Neural progenitor cell (in vitro differentiated cells): Measurements from ENCODE around the gene SMTNL2. TPM values are rescaled to one million over a fixed set of nuclear protein-coding genes. Genes with fewer than 3 reads are reported as not detected.
A peak's percentile ranks its signal among the peaks of the same experiment; 100 is the strongest.

Experiments used
- DNase-seq: peaks from one replicate; pipeline ENCODE4 v3.0.0-alpha.2; 2016; ENCODE audit warnings: low spot score
- H2AFZ ChIP-seq: fragments of 200-600 bp; sonication (generic); replicated peaks from 2 replicates; pipeline ENCODE4 v1.6.1; 2016; ENCODE audit warnings: antibody characterized with exemption
- H3F3A ChIP-seq: fragments of 200-600 bp; sonication (generic); 2 replicates; pipeline ENCODE4 v1.6.1; 2016; ENCODE audit warnings: antibody characterized with exemption, low read depth
- H3K27ac ChIP-seq: fragments of 200-600 bp; sonication (generic); 2 replicates; pipeline ENCODE4 v1.5.1; 2016; ENCODE audit warnings: mild to moderate bottlenecking
- H3K27me3 ChIP-seq: fragments of 200-600 bp; sonication (generic); 2 replicates; pipeline ENCODE4 v1.6.1; 2016; ENCODE audit warnings: mild to moderate bottlenecking, moderate library complexity
- H3K36me3 ChIP-seq: fragments of 200-600 bp; sonication (generic); 2 replicates; pipeline ENCODE4 v1.5.1; 2016
- H3K4me1 ChIP-seq: fragments of 200-600 bp; sonication (generic); 2 replicates; pipeline ENCODE4 v1.6.1; 2016; ENCODE audit warnings: mixed run types
- H3K4me2 ChIP-seq: fragments of 200-600 bp; sonication (generic); 2 replicates; pipeline ENCODE4 v1.6.1; 2016
- H3K4me3 ChIP-seq: fragments of 200-600 bp; sonication (generic); 2 replicates; pipeline ENCODE4 v1.5.1; 2016
- H3K79me2 ChIP-seq: fragments of 200-600 bp; sonication (generic); 2 replicates; pipeline ENCODE4 v1.6.1; 2016; ENCODE audit warnings: low read depth
- H3K9ac ChIP-seq: fragments of 200-600 bp; sonication (generic); 2 replicates; pipeline ENCODE4 v1.6.1; 2016
- H3K9me3 ChIP-seq: fragments of 200-600 bp; sonication (generic); 2 replicates; pipeline ENCODE4 v1.5.1; 2016; ENCODE audit warnings: low read depth
- H4K20me1 ChIP-seq: fragments of 200-600 bp; sonication (generic); 2 replicates; pipeline ENCODE4 v1.6.1; 2016; ENCODE audit warnings: low read depth
- H3K27ac Mint-ChIP-seq: 3 replicates; pipeline ENCODE4 v1.8.0; 2021; ENCODE audit warnings: mixed read lengths
- H3K27me3 Mint-ChIP-seq: 2 replicates; pipeline ENCODE4 v1.8.0; 2022; ENCODE audit warnings: low read depth, mild to moderate bottlenecking, inconsistent platforms, moderate library complexity, mixed read lengths; ENCODE audit not compliant: insufficient read depth
- H3K36me3 Mint-ChIP-seq: 3 replicates; pipeline ENCODE4 v1.8.0; 2021; ENCODE audit warnings: mixed read lengths
- H3K4me1 Mint-ChIP-seq: 3 replicates; pipeline ENCODE4 v1.8.0; 2021; ENCODE audit warnings: mixed read lengths
- H3K4me3 Mint-ChIP-seq: 3 replicates; pipeline ENCODE4 v1.8.0; 2021; ENCODE audit warnings: mild to moderate bottlenecking, moderate library complexity, mixed read lengths
- H3K9me3 Mint-ChIP-seq: 3 replicates; pipeline ENCODE4 v1.8.0; 2020; ENCODE audit warnings: mixed read lengths
- EZH2 ChIP-seq: fragments of 200-600 bp; sonication (generic); IDR thresholded peaks from 2 replicates; pipeline ENCODE4 v1.6.1; 2017; ENCODE audit warnings: antibody characterized with exemption, mild to moderate bottlenecking, moderate library complexity
- EZH2phosphoT487 ChIP-seq: fragments of 200-600 bp; sonication (generic); IDR thresholded peaks from 2 replicates; pipeline ENCODE4 v1.6.1; 2017; ENCODE audit warnings: antibody characterized with exemption
- total RNA-seq: library from RNA; depleted of rRNA; stranded (reverse); fragments of >200 nt; gene quantifications from 2 replicates; pipeline ENCODE4 v1.2.3, GENCODE V29; 2015; ENCODE audit warnings: low replicate concordance
- TF ChIP-seq, protein P1 (sequence below): fragments of 200-600 bp; sonication (generic); IDR thresholded peaks from 2 replicates; pipeline ENCODE4 v1.5.1; 2017; ENCODE audit warnings: antibody characterized with exemption, mild to moderate bottlenecking

SMTNL2 gene
- total RNA-seq, 1 donor from 2014 or later, result 3.0 TPM

DNA sequence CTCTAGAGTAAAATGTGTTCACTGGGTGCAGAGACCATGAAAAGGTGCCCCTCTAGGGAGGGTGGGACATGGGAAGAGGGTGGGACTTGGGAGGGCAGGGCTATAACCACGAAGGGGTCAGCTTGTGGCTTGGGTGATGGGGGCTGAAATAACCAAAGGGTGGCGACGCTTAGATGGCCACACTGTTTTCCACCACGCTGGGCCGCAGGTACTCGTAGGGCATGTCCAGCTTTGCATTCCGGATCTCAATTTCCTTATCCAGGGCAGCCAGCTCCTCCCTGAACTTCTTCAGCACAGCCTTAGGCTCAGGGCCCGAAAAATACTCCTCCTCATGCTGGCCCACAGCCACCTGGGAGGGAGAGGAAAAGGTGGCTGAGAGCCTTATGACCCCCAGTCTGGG is 47.1 kb downstream of the SMTNL2 start:
- Histone ChIP-seq H3K27ac (no peak overlapping the region), H3K9me3 (no peaks in the 10 kb centered on the region), H3K4me3 (no peak overlapping the region), H3K79me2 (no peaks in the 10 kb centered on the region), H3K4me2 (no peak overlapping the region), H3K4me1 (peaks cover 7% of the 10 kb centered on the region), H3K9ac (no peak overlapping the region), H4K20me1 (no peaks in the 10 kb centered on the region), H3K36me3 (no peaks in the 10 kb centered on the region), H3F3A (no peaks in the 10 kb centered on the region), H2AFZ (peak overlapping the region; percentile 20), H3K27me3 (peaks cover 20% of the 10 kb centered on the region)
- peaks cover 24% of the 10 kb centered on the region for H3K4me1 Mint-ChIP-seq
- no peak overlapping the region for H3K4me3 Mint-ChIP-seq
- DNase-seq, result no peak
- H3K27ac Mint-ChIP-seq, result no peak overlapping the region
- H3K9me3 Mint-ChIP-seq, result no peaks in the 10 kb centered on the region
- TF ChIP-seq EZH2 (no peak), EZH2phosphoT487 (no peak)
- TF ChIP-seq, protein P1, sequence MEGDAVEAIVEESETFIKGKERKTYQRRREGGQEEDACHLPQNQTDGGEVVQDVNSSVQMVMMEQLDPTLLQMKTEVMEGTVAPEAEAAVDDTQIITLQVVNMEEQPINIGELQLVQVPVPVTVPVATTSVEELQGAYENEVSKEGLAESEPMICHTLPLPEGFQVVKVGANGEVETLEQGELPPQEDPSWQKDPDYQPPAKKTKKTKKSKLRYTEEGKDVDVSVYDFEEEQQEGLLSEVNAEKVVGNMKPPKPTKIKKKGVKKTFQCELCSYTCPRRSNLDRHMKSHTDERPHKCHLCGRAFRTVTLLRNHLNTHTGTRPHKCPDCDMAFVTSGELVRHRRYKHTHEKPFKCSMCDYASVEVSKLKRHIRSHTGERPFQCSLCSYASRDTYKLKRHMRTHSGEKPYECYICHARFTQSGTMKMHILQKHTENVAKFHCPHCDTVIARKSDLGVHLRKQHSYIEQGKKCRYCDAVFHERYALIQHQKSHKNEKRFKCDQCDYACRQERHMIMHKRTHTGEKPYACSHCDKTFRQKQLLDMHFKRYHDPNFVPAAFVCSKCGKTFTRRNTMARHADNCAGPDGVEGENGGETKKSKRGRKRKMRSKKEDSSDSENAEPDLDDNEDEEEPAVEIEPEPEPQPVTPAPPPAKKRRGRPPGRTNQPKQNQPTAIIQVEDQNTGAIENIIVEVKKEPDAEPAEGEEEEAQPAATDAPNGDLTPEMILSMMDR, result no peak
- H3K27me3 Mint-ChIP-seq, result peaks cover 22% of the 10 kb centered on the region
- H3K36me3 Mint-ChIP-seq, result no peaks in the 10 kb centered on the region

DNA sequence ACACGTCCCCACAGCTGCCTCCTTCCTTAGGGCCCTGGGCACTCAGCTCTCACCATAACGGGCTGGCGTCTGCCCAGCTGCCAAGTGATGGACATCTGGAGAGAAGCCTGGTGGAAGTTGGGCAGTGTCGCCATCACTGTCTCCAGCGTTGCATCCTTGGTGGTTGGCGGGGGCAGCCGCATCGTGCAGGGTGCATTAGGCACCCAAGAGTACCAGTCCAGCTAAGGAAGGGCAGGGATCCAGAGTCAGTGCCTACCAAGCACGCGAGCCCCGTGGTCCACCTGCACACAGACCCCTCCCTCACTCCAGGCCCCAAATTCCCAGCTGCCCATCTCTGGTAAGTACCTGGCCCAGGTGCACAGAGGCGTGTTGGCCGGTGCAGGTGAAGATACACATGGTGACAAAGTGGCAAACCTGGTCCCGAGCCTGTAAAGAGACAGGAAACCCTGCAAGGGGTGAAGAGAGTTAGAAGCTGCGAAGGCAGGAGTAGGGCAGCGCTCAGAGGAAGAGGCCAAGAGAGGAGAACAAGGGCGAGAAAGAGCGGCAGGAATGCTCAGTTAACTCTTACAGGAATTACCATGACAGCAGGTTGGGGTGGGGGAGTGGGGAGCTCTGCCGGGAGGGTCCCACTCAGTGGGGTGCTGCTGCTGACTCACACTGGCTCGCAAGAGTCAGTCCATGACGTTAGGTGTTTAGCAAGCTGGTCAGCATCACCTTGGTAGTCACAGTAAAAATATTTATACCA is 47.7 kb downstream of the SMTNL2 start:
- H3K4me1 Mint-ChIP-seq, result peaks cover 24% of the 10 kb centered on the region
- peaks cover 26% of the 10 kb centered on the region for H3K27me3 Mint-ChIP-seq
- peaks cover 26% of the 10 kb centered on the region for H3K27me3 ChIP-seq
- H3K9me3 Mint-ChIP-seq, result no peaks in the 10 kb centered on the region
- H3K4me3 Mint-ChIP-seq, result no peak overlapping the region
- no peak overlapping the region for H3K27ac ChIP-seq
- H3F3A ChIP-seq, result no peaks in the 10 kb centered on the region
- peaks cover 7% of the 10 kb centered on the region for H3K4me1 ChIP-seq
- peak; percentile 21 for DNase-seq
- H3K36me3 ChIP-seq, result no peaks in the 10 kb centered on the region
- no peak overlapping the region for H3K27ac Mint-ChIP-seq
- H3K9me3 ChIP-seq, result no peaks in the 10 kb centered on the region
- no peaks in the 10 kb centered on the region for H3K36me3 Mint-ChIP-seq
- TF ChIP-seq EZH2phosphoT487 (no peak), EZH2 (no peak)
- TF ChIP-seq, protein P1, result no peak
- no peak overlapping the region for H3K4me2 ChIP-seq
- no peaks in the 10 kb centered on the region for H4K20me1 ChIP-seq
- H3K9ac ChIP-seq, result no peak overlapping the region
- H2AFZ ChIP-seq, result peak overlapping the region; percentile 20
- H3K4me3 ChIP-seq, result no peak overlapping the region
- no peaks in the 10 kb centered on the region for H3K79me2 ChIP-seq

DNA sequence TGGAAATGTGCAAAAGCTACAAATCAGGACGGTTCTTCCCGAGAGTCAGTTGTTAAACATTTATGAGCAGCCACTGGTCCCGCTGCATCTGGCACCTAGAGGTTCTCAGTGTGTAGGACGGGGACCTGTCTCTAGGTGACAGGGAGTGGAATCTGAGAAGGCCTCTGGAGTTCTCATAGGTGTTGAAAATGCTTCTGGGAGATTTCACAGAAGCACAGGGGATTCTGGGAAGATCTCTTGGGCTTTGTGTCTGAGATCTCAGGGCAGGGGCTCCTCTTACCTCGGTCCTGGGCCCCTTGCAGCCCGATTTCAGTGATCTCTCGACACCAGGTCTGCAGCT is 48.2 kb downstream of the SMTNL2 start:
- no peaks in the 10 kb centered on the region for H3K79me2 ChIP-seq
- Mint-ChIP-seq H3K27me3 (peaks cover 31% of the 10 kb centered on the region), H3K36me3 (no peaks in the 10 kb centered on the region), H3K9me3 (no peaks in the 10 kb centered on the region), H3K27ac (peak overlapping the region; percentile 54), H3K4me3 (peak overlapping the region; percentile 35), H3K4me1 (peaks cover 24% of the 10 kb centered on the region)
- DNase-seq, result no peak
- no peak for TF ChIP-seq EZH2
- TF ChIP-seq EZH2phosphoT487, result no peak
- TF ChIP-seq, protein P1, result no peak
- H3K36me3 ChIP-seq, result no peaks in the 10 kb centered on the region
- no peak overlapping the region for H3K4me2 ChIP-seq
- no peak overlapping the region for H3K27ac ChIP-seq
- no peak overlapping the region for H3K4me3 ChIP-seq
- peak overlapping the region; percentile 0 for H2AFZ ChIP-seq
- no peaks in the 10 kb centered on the region for H4K20me1 ChIP-seq
- peaks cover 31% of the 10 kb centered on the region for H3K27me3 ChIP-seq
- no peak overlapping the region for H3K9ac ChIP-seq
- no peaks in the 10 kb centered on the region for H3K9me3 ChIP-seq
- no peaks in the 10 kb centered on the region for H3F3A ChIP-seq
- H3K4me1 ChIP-seq, result peaks cover 7% of the 10 kb centered on the region
